Fibroblast of lung (primary cell): ENCODE measurements around the gene CTNNAL1. TPM values are rescaled to one million over a fixed set of nuclear protein-coding genes. Genes with fewer than 3 reads are reported as not detected.
A peak's percentile ranks its signal among the peaks of the same experiment; 100 is the strongest.

Source experiments
- DNase-seq, 2 donors: peaks; one replicate each; pipeline versions ENCODE4 v3.0.0 to v3.0.0-alpha.2; 2010; ENCODE audit warnings: low read depth in 2 of 2
- H2AFZ ChIP-seq: 2 replicates; pipeline ENCODE4 v1.5.1; 2012; ENCODE audit warnings: low read length, control low read depth, inconsistent platforms
- H3K27ac ChIP-seq: 2 replicates; pipeline ENCODE4 v1.5.1; 2011; ENCODE audit warnings: low read length, control low read depth; ENCODE audit not compliant: insufficient read depth
- H3K27me3 ChIP-seq: 2 replicates; pipeline ENCODE4 v1.5.1; 2011; ENCODE audit warnings: mild to moderate bottlenecking, low read length; ENCODE audit not compliant: control insufficient read depth, insufficient read depth
- H3K36me3 ChIP-seq: 2 replicates; pipeline ENCODE4 v1.5.1; 2011; ENCODE audit warnings: low read length; ENCODE audit not compliant: control insufficient read depth, insufficient read depth
- H3K4me1 ChIP-seq: 2 replicates; pipeline ENCODE4 v1.5.1; 2011; ENCODE audit warnings: low read length; ENCODE audit not compliant: control insufficient read depth, insufficient read depth; ENCODE audit errors: extremely low read depth
- H3K4me2 ChIP-seq: 2 replicates; pipeline ENCODE4 v1.5.1; 2011; ENCODE audit warnings: low read length, control low read depth; ENCODE audit not compliant: insufficient read depth; ENCODE audit errors: extremely low read depth
- H3K4me3 ChIP-seq, 4 experiments: fragments of 200-600 bp in 1 of 4; sonication (generic) in 1 of 4; replicated peaks in 1 of 4; 2 replicates each; pipeline ENCODE4 v1.5.1; 2011 to 2016; ENCODE audit warnings: low read length in 4 of 4, low read depth in 3 of 4, mild to moderate bottlenecking in 3 of 4, control low read depth in 2 of 4, inconsistent platforms in 1 of 4, mixed read lengths in 1 of 4; ENCODE audit not compliant: insufficient read depth in 1 of 4; ENCODE audit errors: control extremely low read depth in 1 of 4
- H3K79me2 ChIP-seq: 2 replicates; pipeline ENCODE4 v1.5.1; 2012; ENCODE audit warnings: mild to moderate bottlenecking, low read length, inconsistent platforms; ENCODE audit not compliant: control insufficient read depth, insufficient read depth
- H3K9ac ChIP-seq: 2 replicates; pipeline ENCODE4 v1.5.1; 2011; ENCODE audit warnings: mild to moderate bottlenecking, low read length, control low read depth; ENCODE audit not compliant: insufficient read depth
- H3K9me3 ChIP-seq: 2 replicates; pipeline ENCODE4 v1.5.1; 2012; ENCODE audit warnings: low read depth, low read length; ENCODE audit not compliant: control insufficient read depth, insufficient read depth
- H4K20me1 ChIP-seq: 2 replicates; pipeline ENCODE4 v1.5.1; 2011; ENCODE audit warnings: low read length; ENCODE audit not compliant: control insufficient read depth, insufficient read depth; ENCODE audit errors: extremely low read depth
- EZH2 ChIP-seq: IDR thresholded peaks from 2 replicates; pipeline ENCODE4 v1.5.1; 2012; ENCODE audit warnings: low read length, control low read depth, mild to moderate bottlenecking; ENCODE audit errors: missing control alignments
- polyA plus RNA-seq, 2 donors: library from polyadenylated mRNA; depleted of rRNA in 1 of 2; stranded (reverse) in 1 of 2; unstranded in 1 of 2; fragments of >200 nt; gene quantifications; 2 replicates each; pipeline ENCODE4 v1.2.1, GENCODE V29; 2011 to 2012; ENCODE audit warnings: missing spikeins in 1 of 2
- total RNA-seq: library from RNA; depleted of rRNA; stranded (reverse); fragments of >200 nt; gene quantifications from 2 replicates; pipeline ENCODE4 v1.2.1, GENCODE V29; 2014
- TF ChIP-seq, protein P1 (sequence below), 2 donors: IDR thresholded peaks in 1 of 2; conservative IDR thresholded peaks in 1 of 2; 1 replicate in 1 of 2; 2 replicates in 1 of 2; pipeline ENCODE4 v1.5.1; 2011 to 2012; ENCODE audit warnings: low read length in 2 of 2, control low read depth in 1 of 2, inconsistent platforms in 1 of 2, low read depth in 1 of 2, mild to moderate bottlenecking in 1 of 2

CTNNAL1 gene
- total and polyA plus RNA-seq, 2 donors (not counting 1 experiment from before 2014, with no cell fraction given) = 68.4 to 95.2 TPM

DNA sequence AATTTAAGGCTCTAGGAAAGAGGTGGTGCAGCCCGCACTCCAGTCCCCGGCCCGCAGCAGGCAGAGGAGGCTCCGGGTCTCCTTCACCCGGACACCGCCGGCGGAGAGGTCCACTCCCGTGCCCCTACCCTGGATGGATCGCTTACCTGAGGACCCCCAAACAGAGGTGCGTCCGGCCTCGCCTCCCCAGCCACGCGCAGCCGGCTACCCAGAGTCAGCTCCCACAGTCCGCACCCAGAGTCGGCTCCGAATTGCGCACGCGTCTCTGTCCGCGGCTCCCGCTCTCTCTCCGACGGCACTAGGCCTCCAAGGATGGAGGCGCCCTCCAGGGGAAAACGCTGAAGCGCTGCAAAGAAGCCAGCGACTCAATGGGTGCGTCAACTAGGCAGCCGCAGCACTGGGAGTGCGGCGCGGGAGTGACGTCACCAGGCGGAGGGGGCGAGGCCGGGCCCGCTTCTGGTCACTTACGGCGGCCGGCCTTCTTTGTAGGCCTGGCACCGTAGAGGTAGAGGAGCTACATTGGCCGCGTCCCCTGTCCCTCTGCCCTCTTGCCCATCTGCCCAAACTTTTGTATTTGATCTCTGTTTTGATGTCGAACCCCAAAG lies 79.5 kb downstream of the CTNNAL1 start, which contains the start of gene ELP1:
Gene ELP1 (minus strand): TSS at position 407 of the 605 bp plus-strand sequence. CDS start 2,978 bp downstream, outside the sequence.
- peak; percentile 94 to 95 for DNase-seq
- peaks cover 19% of the 10 kb centered on the region for H3K79me2 ChIP-seq
- peak within 1 kb of the TSS; percentile 76 for H3K27ac ChIP-seq

DNA sequence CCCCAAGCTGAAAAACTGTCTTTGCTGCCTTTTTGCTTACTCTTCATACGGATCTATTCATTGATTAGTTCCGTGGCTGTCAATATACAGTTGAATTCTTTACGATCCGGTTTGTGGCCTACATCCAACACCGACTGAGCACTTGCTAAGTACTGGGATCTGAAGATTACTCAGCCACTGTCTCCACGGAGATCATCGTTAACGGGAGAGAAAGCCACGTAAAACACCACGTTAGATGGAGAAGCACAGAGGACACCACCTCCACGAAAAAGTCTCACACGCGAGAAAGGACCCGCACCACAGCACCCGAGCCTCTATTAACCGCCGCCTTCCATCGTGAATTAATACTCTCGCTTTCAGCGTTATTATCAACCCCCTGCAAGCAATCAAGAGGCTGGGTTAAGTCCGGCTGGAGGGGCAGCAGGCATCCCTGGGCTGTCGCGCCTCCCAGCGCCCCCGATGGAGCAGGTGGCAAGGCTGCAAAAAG lies 80.0 kb downstream of the CTNNAL1 start:
- DNase-seq = peak; percentile 12 to 25
- Histone ChIP-seq H3K36me3 (no peaks in the 10 kb centered on the region), H3K27ac (peak overlapping the region; percentile 76), H2AFZ (peak overlapping the region; percentile 92), H3K27me3 (no peaks in the 10 kb centered on the region), H3K4me3 (peak overlapping the region; percentile 76 to 94 (median 92)), H3K9ac (peak overlapping the region; percentile 86), H3K4me1 (no peaks in the 10 kb centered on the region), H4K20me1 (no peaks in the 10 kb centered on the region), H3K79me2 (peaks cover 19% of the 10 kb centered on the region), H3K4me2 (peak overlapping the region; percentile 90), H3K9me3 (no peaks in the 10 kb centered on the region)
- TF ChIP-seq, protein P1, sequence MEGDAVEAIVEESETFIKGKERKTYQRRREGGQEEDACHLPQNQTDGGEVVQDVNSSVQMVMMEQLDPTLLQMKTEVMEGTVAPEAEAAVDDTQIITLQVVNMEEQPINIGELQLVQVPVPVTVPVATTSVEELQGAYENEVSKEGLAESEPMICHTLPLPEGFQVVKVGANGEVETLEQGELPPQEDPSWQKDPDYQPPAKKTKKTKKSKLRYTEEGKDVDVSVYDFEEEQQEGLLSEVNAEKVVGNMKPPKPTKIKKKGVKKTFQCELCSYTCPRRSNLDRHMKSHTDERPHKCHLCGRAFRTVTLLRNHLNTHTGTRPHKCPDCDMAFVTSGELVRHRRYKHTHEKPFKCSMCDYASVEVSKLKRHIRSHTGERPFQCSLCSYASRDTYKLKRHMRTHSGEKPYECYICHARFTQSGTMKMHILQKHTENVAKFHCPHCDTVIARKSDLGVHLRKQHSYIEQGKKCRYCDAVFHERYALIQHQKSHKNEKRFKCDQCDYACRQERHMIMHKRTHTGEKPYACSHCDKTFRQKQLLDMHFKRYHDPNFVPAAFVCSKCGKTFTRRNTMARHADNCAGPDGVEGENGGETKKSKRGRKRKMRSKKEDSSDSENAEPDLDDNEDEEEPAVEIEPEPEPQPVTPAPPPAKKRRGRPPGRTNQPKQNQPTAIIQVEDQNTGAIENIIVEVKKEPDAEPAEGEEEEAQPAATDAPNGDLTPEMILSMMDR (conservative IDR thresholded peaks at IDR 0.05 in 1 of 2, IDR thresholded peaks at IDR 0.05 in 1 of 2; ENCODE audit: low read depth in 1 of 2, low read length in 2 of 2) = no peak
- TF ChIP-seq EZH2 = no peak

More for the DNA sequence above, 79.5 kb downstream of the CTNNAL1 start, which contains the start of gene ELP1:
- Histone ChIP-seq H3K9ac (peak within 1 kb of the TSS; percentile 86), H3K27me3 (no peaks in the 10 kb centered on the region), H4K20me1 (no peaks in the 10 kb centered on the region), H3K36me3 (no peaks in the 10 kb centered on the region), H3K4me1 (no peaks in the 10 kb centered on the region), H3K4me2 (peak within 1 kb of the TSS; percentile 90), H3K4me3 (peak within 1 kb of the TSS; percentile 76 to 94 (median 92)), H3K9me3 (no peaks in the 10 kb centered on the region), H2AFZ (peak within 1 kb of the TSS; percentile 92)
- no peak for TF ChIP-seq EZH2
- TF ChIP-seq, protein P1 (conservative IDR thresholded peaks at IDR 0.05 in 1 of 2, IDR thresholded peaks at IDR 0.05 in 1 of 2; ENCODE audit: low read depth in 1 of 2, low read length in 2 of 2) = peak; percentile 38 to 39

DNA sequence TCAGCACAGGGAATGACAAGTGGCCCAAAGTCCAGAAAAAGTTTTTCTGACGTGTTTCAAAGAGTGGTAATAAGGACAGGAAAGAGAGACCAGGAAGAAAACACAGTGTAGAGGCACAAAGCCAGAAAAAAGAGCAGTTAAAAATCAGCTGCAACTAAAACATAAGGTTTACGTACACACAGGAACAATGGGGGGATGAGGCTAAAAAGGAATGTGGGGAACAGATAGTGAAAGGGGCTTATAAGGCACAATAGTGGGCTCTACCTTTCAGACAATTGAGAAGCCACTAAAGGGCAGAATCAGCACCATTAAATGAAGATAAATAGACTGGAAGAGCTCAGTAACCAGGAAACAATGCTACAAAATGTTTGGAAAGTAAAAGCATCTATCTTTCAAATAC lies 84.9 kb downstream of the CTNNAL1 start:
- Histone ChIP-seq H3K9me3 (no peaks in the 10 kb centered on the region), H3K4me1 (no peaks in the 10 kb centered on the region), H2AFZ (no peak overlapping the region), H3K27ac (no peak overlapping the region), H3K4me3 (no peak overlapping the region), H4K20me1 (no peaks in the 10 kb centered on the region), H3K4me2 (no peak overlapping the region), H3K27me3 (no peaks in the 10 kb centered on the region), H3K36me3 (peaks cover 3% of the 10 kb centered on the region), H3K9ac (no peak overlapping the region), H3K79me2 (peaks cover 14% of the 10 kb centered on the region)
- no peak for DNase-seq
- TF ChIP-seq, protein P1 (conservative IDR thresholded peaks at IDR 0.05 in 1 of 2, IDR thresholded peaks at IDR 0.05 in 1 of 2; ENCODE audit: low read depth in 1 of 2, low read length in 2 of 2) = no peak
- TF ChIP-seq EZH2 = no peak
